ENCODE results near the gene PCNT. TPM values are rescaled to one million over a fixed set of nuclear protein-coding genes. Genes with fewer than 3 reads are reported as not detected.

PCNT gene
- total RNA-seq, 6 donors from 2014 or later, result 24.9 to 130 (median 44.4) TPM

DNA sequence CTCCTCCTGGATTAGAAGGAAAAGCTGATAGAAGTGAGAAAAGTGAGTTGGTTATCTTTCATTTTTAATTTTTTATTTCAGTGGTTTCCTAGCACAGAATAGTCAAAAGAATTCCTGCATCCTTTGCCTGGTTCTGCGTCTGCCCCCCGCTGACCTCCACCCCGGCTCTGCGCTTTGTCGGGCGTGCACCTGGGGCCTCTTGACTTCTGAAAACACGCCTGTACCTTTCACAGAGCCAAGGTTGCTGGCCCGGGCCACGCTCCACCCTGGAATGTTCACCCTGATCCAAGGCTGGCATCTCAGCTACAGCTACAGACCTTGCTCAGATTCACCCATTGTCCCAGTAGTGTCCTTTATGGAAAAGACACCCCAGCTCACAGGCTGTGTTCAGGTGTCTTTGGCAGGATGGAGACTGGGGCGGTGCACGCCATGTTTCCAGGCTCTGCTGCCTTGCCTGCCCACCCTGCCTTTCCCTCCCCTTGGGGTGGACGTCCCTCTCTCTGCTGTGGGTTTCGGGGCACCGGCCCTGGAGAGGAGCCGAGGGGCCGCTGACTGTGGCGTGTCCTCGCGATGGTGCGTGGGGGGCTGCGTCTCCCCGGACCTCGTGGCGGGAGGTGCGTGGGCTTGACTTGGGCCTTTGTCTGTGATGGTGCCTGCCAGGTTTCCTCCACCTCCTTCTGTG, 94.5 kb downstream of the PCNT start:
- H3K4me1 ChIP-seq, result no peaks in the 10 kb centered on the region
- no peak overlapping the region for H3K27ac ChIP-seq
- ATAC-seq (ENCODE audit: low FRiP score in 2 of 2), result no peak
- no peak for TF ChIP-seq POLR2A (IDR thresholded peaks at IDR 0.05)
- TF ChIP-seq POLR2AphosphoS5 (IDR thresholded peaks at IDR 0.05), result no peak
- TF ChIP-seq, protein P1, sequence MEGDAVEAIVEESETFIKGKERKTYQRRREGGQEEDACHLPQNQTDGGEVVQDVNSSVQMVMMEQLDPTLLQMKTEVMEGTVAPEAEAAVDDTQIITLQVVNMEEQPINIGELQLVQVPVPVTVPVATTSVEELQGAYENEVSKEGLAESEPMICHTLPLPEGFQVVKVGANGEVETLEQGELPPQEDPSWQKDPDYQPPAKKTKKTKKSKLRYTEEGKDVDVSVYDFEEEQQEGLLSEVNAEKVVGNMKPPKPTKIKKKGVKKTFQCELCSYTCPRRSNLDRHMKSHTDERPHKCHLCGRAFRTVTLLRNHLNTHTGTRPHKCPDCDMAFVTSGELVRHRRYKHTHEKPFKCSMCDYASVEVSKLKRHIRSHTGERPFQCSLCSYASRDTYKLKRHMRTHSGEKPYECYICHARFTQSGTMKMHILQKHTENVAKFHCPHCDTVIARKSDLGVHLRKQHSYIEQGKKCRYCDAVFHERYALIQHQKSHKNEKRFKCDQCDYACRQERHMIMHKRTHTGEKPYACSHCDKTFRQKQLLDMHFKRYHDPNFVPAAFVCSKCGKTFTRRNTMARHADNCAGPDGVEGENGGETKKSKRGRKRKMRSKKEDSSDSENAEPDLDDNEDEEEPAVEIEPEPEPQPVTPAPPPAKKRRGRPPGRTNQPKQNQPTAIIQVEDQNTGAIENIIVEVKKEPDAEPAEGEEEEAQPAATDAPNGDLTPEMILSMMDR (IDR thresholded peaks at IDR 0.05), result no peak
- TF ChIP-seq EP300 (IDR thresholded peaks at IDR 0.05), result no peak
- peaks cover 10 to 59% (median 40%) of the 10 kb centered on the region in 4 donors for H3K36me3 ChIP-seq
- H3K27me3 ChIP-seq, result no peaks in the 10 kb centered on the region
- no peak overlapping the region for H3K4me3 ChIP-seq
- 94 to 96% methylated on average over 12 to 25 of the region's 25 CpGs for WGBS, 2 donors
- no peak for DNase-seq
- no peaks in the 10 kb centered on the region for H3K9me3 ChIP-seq

DNA sequence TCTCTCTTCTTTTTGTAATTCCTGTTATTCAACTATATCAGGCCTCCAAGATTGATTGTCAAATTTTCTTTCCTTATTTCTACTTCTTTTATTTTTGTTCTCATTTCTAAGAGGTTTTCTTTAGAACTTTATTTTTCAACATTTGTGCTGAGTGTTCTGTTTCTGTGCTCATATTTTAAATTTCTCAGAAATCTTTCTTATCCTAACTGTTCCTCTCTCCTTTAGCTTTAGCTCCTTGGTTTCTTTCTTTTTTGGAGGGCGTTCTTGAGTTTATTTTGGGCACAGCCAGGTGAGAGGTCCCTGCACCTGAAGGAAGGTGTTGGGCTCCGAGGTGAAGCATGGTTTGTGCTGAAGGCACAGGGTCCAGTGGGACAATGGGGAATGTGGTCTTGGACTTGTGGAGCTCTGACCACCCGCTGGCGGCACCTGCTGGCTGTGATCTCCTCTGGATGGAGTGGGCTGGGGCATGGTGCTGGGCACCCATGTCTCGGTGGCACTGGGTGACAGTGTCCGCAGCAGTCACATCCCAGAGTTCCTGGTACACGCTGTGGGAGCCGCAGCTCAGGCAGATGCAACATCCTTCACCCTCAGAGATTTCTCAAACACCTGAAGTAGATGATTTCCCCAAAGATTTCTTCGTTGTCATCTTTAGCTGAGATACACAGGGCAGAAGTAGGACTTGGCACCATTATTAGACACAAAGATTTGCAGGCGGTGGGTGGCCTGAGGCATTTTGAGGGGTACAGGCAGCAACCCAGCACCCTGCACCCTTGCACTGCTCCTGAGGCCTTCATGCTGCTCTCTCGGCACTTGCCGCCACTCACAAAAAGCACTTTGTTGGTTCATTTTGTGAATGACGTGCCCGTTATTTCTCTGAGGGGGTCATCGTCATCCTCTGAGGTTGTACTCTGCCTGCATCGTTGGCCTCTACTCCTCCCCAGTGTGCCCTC, 96.6 kb downstream of the PCNT start:
- DNase-seq (no peak), ATAC-seq (ENCODE audit: low FRiP score in 2 of 2) (no peak)
- no peak for TF ChIP-seq POLR2A (IDR thresholded peaks at IDR 0.05)
- TF ChIP-seq POLR2AphosphoS5 (IDR thresholded peaks at IDR 0.05), result no peak
- TF ChIP-seq, protein P1 (IDR thresholded peaks at IDR 0.05), result no peak
- no peak for TF ChIP-seq EP300 (IDR thresholded peaks at IDR 0.05)
- Histone ChIP-seq H3K9me3 (no peaks in the 10 kb centered on the region), H3K27ac (no peak overlapping the region), H3K4me3 (no peak overlapping the region), H3K36me3 (peaks cover 10 to 54% (median 39%) of the 10 kb centered on the region in 4 donors), H3K4me1 (no peaks in the 10 kb centered on the region), H3K27me3 (no peaks in the 10 kb centered on the region)
- 97% methylated on average over 14 to 16 of the region's 16 CpGs for WGBS, 2 donors

- ATAC-seq (ENCODE audit: low FRiP score in 2 of 2), result no peak
- TF ChIP-seq POLR2AphosphoS5 (IDR thresholded peaks at IDR 0.05) (no peak), EP300 (IDR thresholded peaks at IDR 0.05) (no peak), POLR2A (IDR thresholded peaks at IDR 0.05) (no peak)
- TF ChIP-seq, protein P1 (IDR thresholded peaks at IDR 0.05), result no peak
- H3K36me3 ChIP-seq, result peaks cover 10 to 51% (median 35%) of the 10 kb centered on the region in 4 donors
- no peaks in the 10 kb centered on the region for H3K4me1 ChIP-seq
- DNase-seq, result no peak
- no peaks in the 10 kb centered on the region for H3K9me3 ChIP-seq
- no peak overlapping the region for H3K27ac ChIP-seq
- H3K4me3 ChIP-seq, result no peak overlapping the region
- no peaks in the 10 kb centered on the region for H3K27me3 ChIP-seq
- 94 to 97% methylated on average over 13 to 22 of the region's 23 CpGs for WGBS, 2 donors
Measured at GRCh38 chr21:46421191-46421750, 97.3 kb downstream of the PCNT start.

DNA sequence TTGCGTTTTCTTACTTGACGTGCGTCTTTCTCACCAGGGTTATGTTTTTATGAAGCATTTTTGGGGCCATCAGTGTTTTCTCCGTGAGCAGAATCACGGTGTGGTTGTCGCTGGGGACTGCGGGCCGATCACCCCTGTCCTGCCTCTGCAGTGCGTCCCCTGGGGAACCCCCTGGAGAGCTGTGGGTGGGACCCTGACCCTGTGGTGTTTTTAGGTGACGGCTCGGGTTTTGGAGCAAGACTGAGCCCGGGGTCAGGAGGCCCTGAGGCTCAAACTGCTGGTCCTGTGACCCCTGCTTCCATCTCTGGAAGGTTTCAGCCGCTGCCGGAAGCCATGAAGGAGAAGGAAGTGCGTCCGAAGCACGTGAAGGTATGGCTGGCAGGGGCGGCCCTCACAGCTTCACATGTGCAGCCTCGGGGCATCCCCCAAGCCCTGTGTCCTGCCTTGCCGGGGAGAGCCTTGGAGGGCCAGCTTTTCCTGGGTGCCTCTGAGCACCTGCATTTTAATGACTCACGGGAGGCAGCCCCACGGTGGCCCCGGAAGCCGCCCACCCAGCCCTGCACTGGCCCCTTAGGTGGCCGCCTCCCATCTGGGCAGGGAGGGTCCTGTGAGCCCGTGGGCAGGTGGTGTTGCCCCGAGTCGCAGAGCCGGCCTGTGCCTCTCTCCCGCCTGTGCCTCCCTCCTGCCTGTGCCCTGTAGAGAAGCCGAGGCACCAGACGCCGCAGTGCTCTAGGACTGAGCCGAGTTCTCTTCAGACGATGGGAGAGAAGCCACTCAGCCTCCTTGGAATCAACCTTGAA, 98.0 kb downstream of the PCNT start:
- Histone ChIP-seq H3K9me3 (no peaks in the 10 kb centered on the region), H3K36me3 (peaks cover 10 to 51% (median 32%) of the 10 kb centered on the region in 4 donors), H3K27me3 (no peaks in the 10 kb centered on the region), H3K4me3 (no peak overlapping the region), H3K4me1 (no peaks in the 10 kb centered on the region), H3K27ac (no peak overlapping the region)
- DNase-seq (no peak), ATAC-seq (ENCODE audit: low FRiP score in 2 of 2) (no peak)
- WGBS, 2 donors, result 95 to 98% methylated on average over 22 to 31 of the region's 35 CpGs
- TF ChIP-seq, protein P1 (IDR thresholded peaks at IDR 0.05), result no peak
- TF ChIP-seq EP300 (IDR thresholded peaks at IDR 0.05) (no peak), POLR2A (IDR thresholded peaks at IDR 0.05) (no peak), POLR2AphosphoS5 (IDR thresholded peaks at IDR 0.05) (no peak)
